SK-N-MC (cell line): ENCODE measurements around the gene COPE.

Experiments
- EZH2 ChIP-seq: fragments of 200-600 bp; sonication (generic); IDR thresholded peaks from one replicate; pipeline ENCODE4 v1.6.1; 2017; ENCODE audit warnings: antibody characterized with exemption
- FOXP2 ChIP-seq: optimal IDR thresholded peaks from 2 replicates; pipeline ENCODE3; 2011; ENCODE audit warnings: mild to moderate bottlenecking, moderate library complexity; ENCODE audit not compliant: insufficient read depth; ENCODE audit errors: extremely low read length, control extremely low read depth
- POLR2AphosphoS5 ChIP-seq: IDR thresholded peaks from 2 replicates; pipeline ENCODE4 v1.6.1; 2012; ENCODE audit warnings: mild to moderate bottlenecking, low read depth, low read length, borderline replicate concordance

DNA sequence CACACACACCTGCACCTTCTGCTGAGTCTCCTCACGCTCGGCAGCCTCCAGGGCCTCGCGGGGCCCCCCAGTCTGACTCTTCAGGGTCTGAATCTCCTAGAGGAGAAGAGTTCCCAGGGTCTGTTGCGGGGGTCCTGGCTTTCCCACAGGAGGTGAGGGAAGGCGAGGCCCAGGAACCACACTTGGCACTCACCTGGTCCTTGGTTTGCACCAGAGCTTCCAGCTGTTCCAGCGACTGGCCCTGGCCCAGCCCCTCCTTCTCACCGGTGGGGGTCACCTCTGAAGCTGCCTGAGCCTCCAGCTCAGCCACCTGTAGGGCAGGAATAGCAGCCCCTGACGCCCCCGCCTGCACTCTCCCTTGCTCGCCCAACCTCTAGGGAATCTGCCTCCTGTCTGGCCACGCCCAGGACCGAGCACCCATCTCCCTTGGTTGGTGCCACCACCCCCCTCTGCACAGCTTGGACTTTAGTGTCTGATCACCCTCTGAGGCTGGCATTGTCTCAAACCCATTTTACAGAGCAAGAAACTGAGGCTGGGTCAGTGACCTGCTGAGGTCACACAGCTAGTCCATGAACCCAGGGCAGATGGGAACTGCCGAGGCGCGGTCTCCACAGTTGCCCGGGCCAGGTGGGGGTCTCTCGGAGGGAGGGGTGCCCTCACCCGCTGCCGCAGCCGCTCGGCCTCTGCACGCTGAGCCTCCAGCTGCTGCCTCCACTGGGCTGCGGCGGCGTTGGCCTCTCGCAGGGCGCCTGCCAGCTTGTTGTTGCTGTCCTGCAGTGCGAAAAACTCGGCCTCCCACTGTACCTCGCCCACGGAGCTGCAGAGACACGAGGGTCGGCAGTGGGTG lies 12.4 kb upstream of the COPE start:
- no peak for TF ChIP-seq EZH2
- TF ChIP-seq POLR2AphosphoS5: no peak
- no peak for TF ChIP-seq FOXP2
